Measurements from ENCODE around the gene TMPRSS4. TPM values are rescaled to one million over a fixed set of nuclear protein-coding genes. Genes with fewer than 3 reads are reported as not detected.

Gene TMPRSS4
- total RNA-seq, 120 experiments from 2014 or later: not detected

Other genes starting within 250 kb of the TMPRSS4 start
- gene FXYD6, start 200.4 kb upstream of the TMPRSS4 start, total RNA-seq: 100 to 1,000 TPM; 188 to 567 (median 374) TPM
- gene TMPRSS13, start 147.7 kb upstream of the TMPRSS4 start, total RNA-seq: 1 to 10 TPM in 1 of 120 experiments, under 1 TPM in 56, not detected in 63; 0.15 to 1.3 (median 0.35) TPM
- 10 to 100 TPM in 47 of 120 experiments, 1 to 10 TPM in 73; 3.0 to 23.1 (median 8.5) TPM for gene IL10RA, start 90.7 kb upstream of the TMPRSS4 start, total RNA-seq
- under 1 TPM in 28 of 120 experiments, not detected in 92; 0.11 to 0.60 (median 0.21) TPM for gene SMIM35, start 9.9 kb downstream of the TMPRSS4 start, total RNA-seq
- gene SCN4B, start 75.7 kb downstream of the TMPRSS4 start, total RNA-seq: 100 to 1,000 TPM in 7 of 120 experiments, 10 to 100 TPM in 113; 16.9 to 139 (median 69.6) TPM
- gene SCN2B, start 99.6 kb downstream of the TMPRSS4 start, total RNA-seq: 100 to 1,000 TPM in 3 of 120 experiments, 10 to 100 TPM in 117; 23.2 to 106 (median 68.8) TPM
- gene JAML, start 147.9 kb downstream of the TMPRSS4 start, total RNA-seq: 1 to 10 TPM in 54 of 120 experiments, under 1 TPM in 59, not detected in 7; 0.10 to 5.0 (median 0.98) TPM
- 1 to 10 TPM in 50 of 120 experiments, under 1 TPM in 70; 0.24 to 2.4 (median 0.86) TPM for gene MPZL3, start 175.3 kb downstream of the TMPRSS4 start, total RNA-seq
- 10 to 100 TPM in 11 of 120 experiments, 1 to 10 TPM in 98, under 1 TPM in 10, not detected in 1; 0.48 to 22.0 (median 4.5) TPM for gene MPZL2, start 187.2 kb downstream of the TMPRSS4 start, total RNA-seq
- 1 to 10 TPM in 6 of 120 experiments, under 1 TPM in 38, not detected in 76; 0.28 to 3.6 (median 0.60) TPM for gene CD3E, start 227.7 kb downstream of the TMPRSS4 start, total RNA-seq